Left renal cortex interstitium (tissue), 4 donors: Measurements from ENCODE around the gene PGAP6. TPM values are rescaled to one million over a fixed set of nuclear protein-coding genes. Genes with fewer than 3 reads are reported as not detected.
"Not testable (repeated sequence)": the region's sequence is repeated elsewhere in the genome, so short reads cannot be mapped to it uniquely, and the experiment has no call there.

ENCODE experiments used
- DNase-seq, 4 donors: peaks; one replicate each; pipeline ENCODE4 v3.0.0-alpha.2; 2013; ENCODE audit warnings: low read depth in 4 of 4, low spot score in 2 of 4, missing footprints in 1 of 4
- polyA plus RNA-seq, 4 donors: library from polyadenylated mRNA; unstranded; fragments of 120-200 nt; gene quantifications; one replicate each; pipeline ENCODE4 v1.2.1, GENCODE V29; 2013; ENCODE audit not compliant: insufficient read length in 4 of 4

PGAP6 gene
- 10 to 100 TPM; 64.1 to 72.1 (median 69.3) TPM for polyA plus RNA-seq

GRCh38 chr16:381789-382717, at the start of gene PGAP6:
Gene PGAP6, minus strand, starts transcription at chr16:381978. Its CDS starts 157 bp downstream, at chr16:381821.
- DNase-seq, result no peak

- DNase-seq, result no peak
Measured at GRCh38 chr16:430904-431303, 49.1 kb upstream of the PGAP6 start.

- DNase-seq, result no peak
Measured at GRCh38 chr16:427250-427649, 45.5 kb upstream of the PGAP6 start.

GRCh38 chr16:426906-427249, 45.1 kb upstream of the PGAP6 start:
- DNase-seq, result no peak

- no peak for DNase-seq
Measured at GRCh38 chr16:426115-426905, 44.5 kb upstream of the PGAP6 start.

- DNase-seq, result no peak
Measured at GRCh38 chr16:425740-426114, 43.9 kb upstream of the PGAP6 start.

- DNase-seq, result peak; percentile 56 to 74 (median 64)
Measured at GRCh38 chr16:425082-425718, 43.4 kb upstream of the PGAP6 start, which contains the start of gene RAB11FIP3. Gene RAB11FIP3, plus strand, starts transcription at chr16:425649. Its CDS starts 358 bp downstream, at chr16:426007.

- DNase-seq, result no peak
Measured at GRCh38 chr16:424623-425081, 42.9 kb upstream of the PGAP6 start.

- no peak for DNase-seq
Measured at GRCh38 chr16:424033-424622, 42.4 kb upstream of the PGAP6 start.

GRCh38 chr16:422179-422578, 40.4 kb upstream of the PGAP6 start:
- DNase-seq, result not testable (repeated sequence)

- DNase-seq, result not testable (repeated sequence)
Measured at GRCh38 chr16:415170-415498, 33.4 kb upstream of the PGAP6 start.

- no peak for DNase-seq
Measured at GRCh38 chr16:414395-415169, 32.8 kb upstream of the PGAP6 start.

GRCh38 chr16:411576-412265, 29.9 kb upstream of the PGAP6 start:
- no peak for DNase-seq

- DNase-seq, result no peak
Measured at GRCh38 chr16:410516-411178, 28.9 kb upstream of the PGAP6 start.

GRCh38 chr16:407253-407652, 25.5 kb upstream of the PGAP6 start:
- DNase-seq, result no peak

- no peak for DNase-seq
Measured at GRCh38 chr16:405548-406506, 24.0 kb upstream of the PGAP6 start.

- no peak for DNase-seq
Measured at GRCh38 chr16:404971-405486, 23.3 kb upstream of the PGAP6 start.
